Neural crest cell (in vitro differentiated cells): ENCODE measurements around the gene FHOD3. TPM values are rescaled to one million over a fixed set of nuclear protein-coding genes. Genes with fewer than 3 reads are reported as not detected.
A peak's percentile ranks its signal among the peaks of the same experiment; 100 is the strongest.

Experiments used
- DNase-seq: peaks from one replicate; pipeline ENCODE4 v3.0.0; 2021; ENCODE audit warnings: low read depth, mixed read lengths, low spot score
- H3K27ac Mint-ChIP-seq: one replicate; pipeline ENCODE4 v1.8.0; 2021; ENCODE audit warnings: mild to moderate bottlenecking, mixed read lengths; ENCODE audit not compliant: unreplicated experiment
- H3K27me3 Mint-ChIP-seq: 2 replicates; pipeline ENCODE4 v1.8.0; 2021; ENCODE audit warnings: low read depth, mild to moderate bottlenecking, mixed read lengths
- H3K36me3 Mint-ChIP-seq: 2 replicates; pipeline ENCODE4 v1.8.0; 2021; ENCODE audit warnings: low read depth, mild to moderate bottlenecking, mixed read lengths
- H3K4me1 Mint-ChIP-seq: 2 replicates; pipeline ENCODE4 v1.8.0; 2021; ENCODE audit warnings: mixed read lengths
- H3K4me3 Mint-ChIP-seq: one replicate; pipeline ENCODE4 v1.8.0; 2021; ENCODE audit warnings: mild to moderate bottlenecking, mixed read lengths
- H3K9me3 Mint-ChIP-seq: 2 replicates; pipeline ENCODE4 v1.8.0; 2021; ENCODE audit warnings: mixed read lengths
- CTCF ChIP-seq: fragments of 200-600 bp; sonication (generic); conservative IDR thresholded peaks from 2 replicates; pipeline ENCODE4 v1.5.0; 2021; ENCODE audit warnings: antibody characterized with exemption, mild to moderate bottlenecking
- total RNA-seq: library from RNA; stranded (reverse); gene quantifications from 2 replicates; pipeline ENCODE4 v1.2.1, GENCODE V29; 2021

The FHOD3 gene
- total RNA-seq, 1 donor from 2014 or later, result 28.6 TPM

- peaks cover 2% of the 10 kb centered on the region for H3K9me3 Mint-ChIP-seq
- H3K36me3 Mint-ChIP-seq, result no peaks in the 10 kb centered on the region
- H3K4me3 Mint-ChIP-seq, result no peak overlapping the region
- H3K27me3 Mint-ChIP-seq, result no peaks in the 10 kb centered on the region
- no peak overlapping the region for H3K27ac Mint-ChIP-seq
- no peak for TF ChIP-seq CTCF
- no peak for DNase-seq
- peaks cover 14% of the 10 kb centered on the region for H3K4me1 Mint-ChIP-seq
Measured at GRCh38 chr18:36295880-36296301, 1.6 kb upstream of the FHOD3 start.

- H3K36me3 Mint-ChIP-seq, result no peaks in the 10 kb centered on the region
- H3K4me3 Mint-ChIP-seq, result no peak overlapping the region
- TF ChIP-seq CTCF, result peak; percentile 41
- H3K9me3 Mint-ChIP-seq, result no peaks in the 10 kb centered on the region
- H3K27ac Mint-ChIP-seq, result no peak overlapping the region
- peak; percentile 83 for DNase-seq
- no peaks in the 10 kb centered on the region for H3K27me3 Mint-ChIP-seq
- H3K4me1 Mint-ChIP-seq, result peaks cover 16% of the 10 kb centered on the region
Measured at GRCh38 chr18:36296650-36297416, 680 bp upstream of the FHOD3 start.

- DNase-seq, result peak; percentile 55
- TF ChIP-seq CTCF, result no peak
- peaks cover 24% of the 10 kb centered on the region for H3K4me1 Mint-ChIP-seq
- H3K9me3 Mint-ChIP-seq, result no peaks in the 10 kb centered on the region
- no peaks in the 10 kb centered on the region for H3K36me3 Mint-ChIP-seq
- H3K4me3 Mint-ChIP-seq, result peak overlapping the region; percentile 76
- no peak overlapping the region for H3K27ac Mint-ChIP-seq
- no peaks in the 10 kb centered on the region for H3K27me3 Mint-ChIP-seq
Measured at GRCh38 chr18:36298126-36298741, 721 bp downstream of the FHOD3 start.

DNA sequence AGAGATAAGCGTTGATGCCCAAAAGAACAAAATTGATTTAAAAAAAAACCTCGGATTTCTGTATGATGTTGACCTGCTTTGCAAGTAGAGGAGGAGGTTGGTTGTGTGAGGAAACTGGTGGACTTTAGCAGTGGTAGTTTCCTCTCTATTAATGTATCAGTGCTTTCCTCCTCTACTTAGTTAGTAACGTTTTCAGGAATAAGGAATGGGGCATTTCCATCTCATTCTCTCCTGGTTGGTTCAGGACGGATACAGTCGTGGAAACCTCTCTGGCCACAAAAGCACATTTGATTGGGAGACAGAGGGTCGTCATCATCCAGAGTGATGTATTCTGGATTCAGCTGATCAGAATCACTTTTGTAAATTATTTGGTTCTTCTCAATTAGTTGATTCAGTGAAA lies 1.5 kb downstream of the FHOD3 start:
- no peaks in the 10 kb centered on the region for H3K36me3 Mint-ChIP-seq
- H3K27me3 Mint-ChIP-seq, result no peaks in the 10 kb centered on the region
- no peak for DNase-seq
- H3K4me1 Mint-ChIP-seq, result peaks cover 29% of the 10 kb centered on the region
- peak overlapping the region; percentile 79 for H3K4me3 Mint-ChIP-seq
- no peak for TF ChIP-seq CTCF
- H3K9me3 Mint-ChIP-seq, result no peaks in the 10 kb centered on the region
- H3K27ac Mint-ChIP-seq, result no peak overlapping the region

DNA sequence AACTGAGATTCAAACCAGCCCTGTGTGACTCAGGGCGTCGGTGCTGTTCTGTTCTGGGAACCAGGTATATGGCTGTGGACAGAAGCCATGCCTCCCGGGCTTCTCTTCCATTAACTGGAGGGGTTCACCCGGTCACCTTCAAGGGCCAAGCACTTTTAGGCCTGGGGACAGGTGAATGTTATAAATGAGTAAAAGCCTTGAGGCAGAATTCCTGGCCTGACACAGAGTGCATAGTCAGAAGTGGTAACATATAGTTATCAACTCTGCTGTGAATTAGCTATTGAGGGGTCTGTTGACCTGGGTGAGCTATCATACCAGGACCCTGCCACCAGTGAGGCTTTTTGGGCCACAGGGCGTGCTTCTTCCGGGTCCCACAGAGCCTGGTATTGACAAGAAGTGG lies 2.7 kb downstream of the FHOD3 start:
- DNase-seq, result no peak
- Mint-ChIP-seq H3K27me3 (no peaks in the 10 kb centered on the region), H3K4me1 (peaks cover 29% of the 10 kb centered on the region), H3K36me3 (no peaks in the 10 kb centered on the region), H3K27ac (no peak overlapping the region), H3K4me3 (peak overlapping the region; percentile 60), H3K9me3 (no peaks in the 10 kb centered on the region)
- no peak for TF ChIP-seq CTCF
